Activated CD4-positive, CD25-positive, alpha-beta regulatory T cell treated with anti-CD3 and anti-CD28 coated beads, Interleukin-2, amount 50 U/mL, for 16 hours (primary cell): Measurements from ENCODE around the gene SRMS.
A peak's percentile ranks its signal among the peaks of the same experiment; 100 is the strongest.

Experiments
- DNase-seq: peaks from one replicate; pipeline ENCODE4 v3.0.0-alpha.2; 2020; ENCODE audit warnings: low read depth, low spot score

Gene SRMS

DNA sequence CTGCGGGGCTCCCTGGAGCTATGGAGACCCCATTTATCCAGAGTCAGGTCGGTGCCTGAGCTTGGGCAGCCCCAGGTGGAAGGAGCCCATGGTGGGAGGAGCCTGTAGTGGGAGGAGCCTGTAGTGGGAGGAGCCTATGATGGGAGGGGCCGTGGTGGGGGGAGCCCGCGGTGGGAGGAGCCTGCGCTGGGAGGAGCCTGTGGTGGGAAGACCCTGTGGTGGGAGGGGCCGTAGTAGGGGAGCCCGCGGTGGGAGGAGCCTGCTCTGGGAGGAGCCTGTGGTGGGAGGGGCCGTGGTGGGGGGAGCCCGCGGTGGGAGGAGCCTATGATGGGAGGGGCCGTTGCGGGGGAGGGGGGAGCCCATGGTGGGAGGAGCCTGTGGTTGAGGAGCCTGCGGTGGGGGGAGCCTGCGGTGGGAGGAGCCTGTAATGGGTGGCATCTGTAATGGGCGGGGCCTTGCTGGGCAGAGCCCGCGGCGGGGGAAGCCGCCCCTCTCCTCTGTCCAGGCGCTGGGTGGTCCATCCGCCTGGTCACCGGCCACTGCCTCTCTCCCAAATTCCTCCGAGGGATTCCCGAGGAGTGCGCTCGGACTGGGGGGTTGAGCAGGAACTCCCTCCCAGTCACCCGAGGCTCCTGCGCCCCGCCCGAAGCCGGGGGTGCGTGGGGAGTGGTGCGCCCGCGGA, 5.8 kb upstream of the SRMS start:
- peak; percentile 82 for DNase-seq

GRCh38 chr20:63552481-63553249, 5.1 kb upstream of the SRMS start:
- peak; percentile 31 for DNase-seq

- DNase-seq, result no peak
Measured at GRCh38 chr20:63551068-63551467, 3.5 kb upstream of the SRMS start.

GRCh38 chr20:63549679-63550282, 2.2 kb upstream of the SRMS start:
- DNase-seq, result no peak

DNA sequence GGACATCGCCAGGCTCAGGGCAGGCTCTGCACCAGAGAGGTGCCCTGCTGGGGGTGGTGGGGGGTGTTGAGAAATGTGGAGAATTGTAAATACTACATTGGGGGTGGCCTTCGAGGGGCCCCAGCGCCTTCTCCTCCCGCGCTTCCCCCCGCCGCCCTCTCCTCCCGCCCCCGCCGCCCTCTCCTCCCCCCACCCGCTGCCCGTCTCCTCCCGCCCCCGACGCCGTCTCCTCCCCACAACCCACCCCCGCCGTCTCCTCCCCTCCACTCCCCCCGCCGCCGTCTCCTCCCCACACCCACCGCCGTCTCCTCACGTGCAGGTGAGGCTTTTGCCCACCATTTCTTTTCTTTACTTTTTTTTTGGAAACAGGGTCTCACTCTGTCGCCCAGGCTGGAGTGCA, 1.5 kb upstream of the SRMS start:
- no peak for DNase-seq

DNA sequence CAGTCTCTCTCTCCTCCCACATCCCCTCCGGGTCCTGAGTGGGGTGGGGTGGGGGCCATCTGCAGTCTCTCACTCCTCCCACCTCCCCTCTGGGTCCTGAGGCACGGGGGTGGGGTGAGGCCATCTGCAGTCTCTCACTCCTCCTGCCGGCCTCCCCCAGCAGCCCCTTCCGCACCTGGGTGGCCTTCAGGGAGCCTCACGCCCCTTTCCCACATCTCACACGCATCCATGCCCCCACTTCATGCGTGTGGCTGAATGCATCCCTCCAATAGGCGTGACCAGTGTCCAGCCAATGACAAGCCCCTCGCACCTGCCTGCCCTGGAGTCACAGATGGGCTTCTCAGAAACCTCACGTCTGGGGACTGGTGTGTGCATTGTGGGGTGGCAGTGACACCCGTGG, 993 bp upstream of the SRMS start:
- DNase-seq, result no peak

- DNase-seq, result no peak
Measured at GRCh38 chr20:63546956-63547724, 409 bp downstream of the SRMS start.

- DNase-seq, result no peak
Measured at GRCh38 chr20:63546256-63546955, 1.1 kb downstream of the SRMS start.

DNA sequence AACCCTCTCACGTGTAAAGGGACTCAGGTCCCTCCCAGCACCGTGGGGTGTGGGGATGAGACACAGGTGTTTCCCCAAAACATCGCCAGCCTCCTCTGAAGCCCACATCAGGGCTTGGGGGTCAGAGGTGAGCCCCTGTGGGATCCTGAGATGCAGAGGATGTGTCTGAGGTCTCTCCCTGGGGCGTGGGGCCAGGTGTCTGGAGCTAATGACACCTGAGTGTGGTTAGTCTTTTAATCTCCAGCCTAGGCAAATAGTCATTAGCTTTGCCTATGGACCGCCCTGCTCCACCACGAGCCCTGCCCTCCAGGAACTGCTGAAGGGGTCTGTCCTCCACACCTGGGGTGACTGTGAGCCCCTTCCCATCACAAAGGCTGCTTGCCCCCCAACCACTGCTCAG, 1.7 kb downstream of the SRMS start:
- no peak for DNase-seq

- no peak for DNase-seq
Measured at GRCh38 chr20:63544958-63545516, 2.5 kb downstream of the SRMS start.

- no peak for DNase-seq
Measured at GRCh38 chr20:63544241-63544957, 3.1 kb downstream of the SRMS start.

- no peak for DNase-seq
Measured at GRCh38 chr20:63543733-63544132, 3.8 kb downstream of the SRMS start.

DNA sequence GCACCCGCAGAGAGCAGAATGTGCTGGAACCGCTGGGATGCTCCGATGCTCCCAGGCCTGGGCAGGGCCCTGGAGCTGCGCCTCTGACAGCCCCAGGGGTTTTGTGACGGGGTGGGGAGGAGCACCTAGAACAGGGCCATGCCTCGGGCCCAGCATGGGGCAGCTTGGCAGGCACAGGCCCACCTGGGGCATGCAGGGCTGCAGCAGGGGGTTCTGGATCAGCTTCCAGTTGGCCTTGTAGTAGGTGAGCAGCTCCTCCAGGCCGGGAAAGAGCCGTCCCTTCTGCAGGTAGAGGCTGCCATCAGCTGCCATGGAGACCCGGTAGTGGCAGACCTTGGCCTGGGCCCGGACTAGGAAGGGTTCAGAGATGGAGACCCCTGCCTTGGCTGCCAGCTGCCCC, 4.4 kb downstream of the SRMS start:
- DNase-seq, result no peak

DNA sequence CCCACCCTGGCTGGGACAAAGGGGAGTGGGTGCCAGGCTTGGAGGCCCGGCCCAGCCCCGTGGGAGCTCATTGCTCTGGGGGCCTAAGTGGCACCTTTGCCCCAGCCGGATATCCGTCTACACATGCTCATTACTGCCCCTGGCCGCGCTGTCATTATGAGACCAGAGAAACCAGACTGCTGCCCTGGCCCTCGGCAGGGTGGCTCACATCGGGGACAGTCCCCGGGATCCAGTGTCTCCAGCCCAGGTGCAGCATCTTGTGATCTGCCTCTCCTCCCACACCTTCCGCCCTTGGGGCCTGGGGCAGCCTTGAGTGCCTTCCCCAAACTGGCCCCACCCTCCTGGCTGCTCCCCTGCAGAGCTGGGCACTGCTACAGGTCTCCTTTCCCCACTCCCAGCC, 4.9 kb downstream of the SRMS start:
- no peak for DNase-seq

DNA sequence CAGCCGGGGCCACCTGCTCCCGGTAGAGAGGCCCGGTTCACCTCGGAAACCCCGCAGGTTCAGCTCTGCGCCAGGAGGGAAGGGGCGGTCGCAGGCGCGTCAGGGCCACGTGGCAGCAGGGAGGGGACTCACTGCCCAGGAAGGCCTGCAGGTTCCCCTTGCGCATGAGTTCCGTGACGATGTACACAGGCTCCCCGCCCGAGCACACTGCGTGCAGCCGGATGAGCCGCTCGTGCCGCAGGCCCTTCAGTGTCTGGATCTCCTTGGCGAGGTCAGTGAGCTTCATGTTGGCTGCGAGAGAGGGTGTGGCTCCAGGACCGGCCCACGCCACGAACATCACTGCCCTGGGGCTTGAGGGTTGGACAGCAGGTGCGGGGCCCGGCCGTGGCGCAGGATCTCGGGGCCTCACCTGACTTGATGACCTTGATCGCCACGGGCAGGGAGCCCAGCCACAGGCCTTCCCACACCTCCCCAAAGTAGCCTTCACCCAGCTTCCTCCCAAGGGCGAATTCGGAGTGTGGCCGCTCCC, 5.5 kb downstream of the SRMS start:
- DNase-seq, result no peak

DNA sequence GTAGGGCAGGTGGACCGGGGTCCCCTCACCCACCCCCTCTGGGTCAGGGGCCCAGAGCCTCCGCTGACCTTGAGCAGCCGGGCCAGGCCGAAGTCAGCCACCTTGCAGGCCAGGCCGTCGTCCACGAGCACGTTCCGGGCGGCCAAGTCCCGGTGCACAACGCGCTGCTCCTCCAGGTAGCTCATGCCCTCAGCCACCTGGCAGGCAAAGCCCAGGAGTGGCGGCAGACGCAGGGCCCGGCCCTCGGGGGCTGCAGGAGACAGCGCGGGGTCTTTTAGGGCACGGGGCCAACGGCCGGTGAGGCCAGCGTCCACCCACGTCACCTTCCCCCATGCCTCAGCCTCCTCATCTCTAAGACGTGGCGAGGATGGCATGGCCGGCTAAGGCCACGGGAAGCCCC, 6.2 kb downstream of the SRMS start:
- no peak for DNase-seq

- no peak for DNase-seq
Measured at GRCh38 chr20:63540417-63541186, 6.9 kb downstream of the SRMS start.

DNA sequence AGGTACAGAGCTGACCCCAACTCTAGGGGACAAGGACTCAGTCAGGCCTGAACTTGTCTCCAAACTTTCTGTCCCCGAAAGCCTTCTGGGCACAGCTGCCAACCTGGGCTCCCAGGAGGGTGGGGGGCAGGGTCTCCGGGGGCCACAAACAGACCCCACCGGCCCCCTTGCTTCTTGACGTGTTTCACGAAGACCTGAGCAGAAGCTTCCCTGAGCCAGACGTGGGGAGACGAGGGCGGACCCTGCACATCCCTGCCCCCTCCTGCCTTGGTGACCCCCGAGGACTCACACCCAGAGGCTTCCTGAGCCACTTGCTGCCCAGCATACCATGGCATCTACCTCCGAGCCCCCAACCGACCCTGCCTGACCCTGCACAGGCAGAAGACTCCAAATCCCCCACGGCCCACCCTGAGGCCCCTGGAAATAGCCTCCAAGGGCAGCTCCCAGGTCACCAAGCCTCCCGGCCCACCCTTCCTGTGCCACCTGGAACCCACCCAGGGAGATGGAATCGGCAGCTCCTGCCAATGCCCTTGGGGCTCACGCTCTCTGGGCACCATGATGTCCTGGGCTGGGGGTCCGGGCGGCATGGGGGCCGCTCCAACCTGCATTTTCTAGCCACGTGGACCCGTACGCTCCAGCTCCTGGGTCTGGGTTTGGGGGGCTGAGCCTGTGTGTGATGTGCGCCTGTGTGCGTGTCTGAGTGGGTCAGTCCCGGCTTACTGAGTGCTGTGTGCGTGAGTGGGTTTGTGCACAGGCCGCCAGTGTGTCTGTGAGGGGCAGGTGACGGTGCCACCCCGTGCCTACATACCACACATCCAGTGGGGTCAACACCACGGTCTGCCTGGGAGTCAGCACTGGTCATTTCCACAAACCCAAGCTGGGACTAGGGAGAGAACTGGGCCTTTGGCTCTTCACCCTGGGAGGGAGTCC, 7.8 kb downstream of the SRMS start:
- DNase-seq, result no peak

DNA sequence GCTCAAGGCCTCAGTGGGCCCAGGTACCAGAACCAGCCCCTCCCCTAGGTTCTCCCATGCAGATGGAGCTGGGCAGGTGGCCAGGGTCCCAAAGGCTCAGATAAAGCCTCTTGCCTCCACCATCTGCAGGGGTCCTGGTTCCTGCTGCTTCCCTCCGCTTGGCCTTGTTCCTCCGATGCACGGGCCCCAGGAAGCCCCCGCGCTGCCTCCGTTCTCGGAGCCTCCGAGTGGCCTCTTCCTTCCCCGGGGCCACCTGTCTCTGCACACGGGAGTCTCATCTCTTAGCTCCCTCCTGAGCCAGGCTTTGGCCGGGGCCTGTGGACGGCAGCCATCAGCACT, 8.5 kb downstream of the SRMS start:
- no peak for DNase-seq
